GM19463 (cell line): ENCODE data around the gene KHK.

Experiments used
- ATAC-seq: cut with Tn5 transposase; IDR thresholded peaks from one replicate; pipeline ENCODE4 v1.9.1; 2021; ENCODE audit warnings: mild to moderate bottlenecking, moderate library complexity; ENCODE audit not compliant: unreplicated experiment

Gene KHK

GRCh38 chr2:27086724-27087593 lies at the start of gene KHK:
Gene KHK, plus strand, starts transcription at chr2:27086772. Its CDS starts 488 bp downstream, at chr2:27087260.
- ATAC-seq = peak; percentile 5

GRCh38 chr2:27038012-27038411 lies 48.6 kb upstream of the KHK start:
- no peak for ATAC-seq

- no peak for ATAC-seq
Observed at GRCh38 chr2:27038631-27039339, 47.8 kb upstream of the KHK start.

GRCh38 chr2:27039426-27039825 lies 47.1 kb upstream of the KHK start:
- ATAC-seq = no peak

- ATAC-seq = no peak
Observed at GRCh38 chr2:27039871-27040270, 46.7 kb upstream of the KHK start.

- no peak for ATAC-seq
Observed at GRCh38 chr2:27040282-27040681, 46.3 kb upstream of the KHK start.

- no peak for ATAC-seq
Observed at GRCh38 chr2:27041752-27042151, 44.8 kb upstream of the KHK start.

GRCh38 chr2:27042159-27042661 lies 44.4 kb upstream of the KHK start:
- peak; percentile 39 for ATAC-seq

GRCh38 chr2:27042985-27043634 lies 43.5 kb upstream of the KHK start:
- ATAC-seq = no peak

DNA sequence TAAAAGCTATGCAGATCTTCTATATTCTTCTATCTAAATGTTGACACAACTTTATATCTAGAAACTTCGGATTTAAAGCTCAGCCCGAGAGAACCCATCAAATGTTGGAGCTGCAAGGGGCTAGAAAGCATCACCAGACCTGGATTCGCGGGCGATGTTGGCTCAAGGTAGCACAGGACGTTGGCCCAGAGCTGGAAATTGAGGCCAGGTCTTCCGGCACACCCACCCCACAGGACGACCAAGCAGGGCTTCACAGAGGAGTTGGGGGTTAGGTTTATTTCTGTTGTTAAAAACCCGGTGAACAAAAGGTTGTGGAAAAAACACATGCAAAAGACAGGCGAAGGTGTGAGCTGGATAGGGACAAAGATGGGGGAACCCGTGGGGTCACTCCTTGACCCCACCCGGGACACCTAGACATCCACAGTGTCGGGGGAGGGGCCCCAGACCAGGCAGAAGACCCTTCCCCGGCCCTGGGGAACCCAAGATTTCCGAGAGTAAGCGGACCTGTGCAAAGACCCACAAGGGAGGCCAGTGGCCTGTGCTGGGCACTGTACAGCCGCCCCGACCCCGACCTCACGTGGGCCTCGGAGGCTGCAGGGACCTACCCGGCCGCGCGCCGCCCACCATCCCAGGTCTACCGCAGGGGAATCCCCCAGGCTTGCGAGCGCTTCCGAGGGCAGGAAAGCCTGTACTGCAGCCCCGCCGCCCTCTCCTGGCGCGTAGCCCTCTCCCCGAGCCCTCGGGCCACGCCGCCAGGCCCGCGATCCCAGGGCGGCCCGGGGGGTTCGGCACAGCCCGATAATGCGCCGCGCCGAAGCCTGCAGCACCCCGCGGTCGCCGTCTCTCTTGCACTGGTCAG lies 36.9 kb upstream of the KHK start:
- ATAC-seq = no peak

DNA sequence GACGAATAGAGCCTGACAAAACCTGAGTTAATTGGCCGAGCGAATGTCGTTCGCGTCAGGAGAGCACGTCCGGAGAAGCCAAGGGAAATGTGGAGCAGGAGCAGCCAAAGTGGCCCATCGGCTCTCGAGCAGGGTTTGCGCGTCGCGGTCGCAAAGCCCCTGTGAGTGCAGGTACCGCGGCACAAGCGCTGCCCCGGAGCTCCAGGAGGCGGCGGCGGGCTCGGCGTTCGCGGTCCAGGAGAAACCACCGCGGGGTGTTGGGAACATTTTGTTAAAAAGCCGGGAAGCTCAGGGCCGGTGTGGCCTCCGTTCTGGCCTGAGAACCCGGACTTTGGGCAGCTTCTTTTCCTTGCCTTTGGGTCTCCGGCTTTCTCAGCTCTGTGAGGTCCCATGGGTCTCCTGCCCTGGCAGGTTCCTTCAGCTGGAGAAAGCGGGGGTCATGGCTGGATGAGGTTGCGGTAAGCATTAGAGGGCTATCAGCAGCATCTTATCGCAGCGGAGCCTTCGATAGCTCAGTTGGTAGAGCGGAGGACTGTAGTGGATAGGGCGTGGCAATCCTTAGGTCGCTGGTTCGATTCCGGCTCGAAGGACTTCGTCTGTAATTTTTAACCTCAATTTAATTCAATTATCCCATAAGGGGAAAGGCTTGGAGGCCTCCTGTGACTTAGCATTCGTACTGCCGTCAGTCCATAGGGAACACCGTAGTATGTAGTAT lies 36.1 kb upstream of the KHK start:
- peak; percentile 46 for ATAC-seq

DNA sequence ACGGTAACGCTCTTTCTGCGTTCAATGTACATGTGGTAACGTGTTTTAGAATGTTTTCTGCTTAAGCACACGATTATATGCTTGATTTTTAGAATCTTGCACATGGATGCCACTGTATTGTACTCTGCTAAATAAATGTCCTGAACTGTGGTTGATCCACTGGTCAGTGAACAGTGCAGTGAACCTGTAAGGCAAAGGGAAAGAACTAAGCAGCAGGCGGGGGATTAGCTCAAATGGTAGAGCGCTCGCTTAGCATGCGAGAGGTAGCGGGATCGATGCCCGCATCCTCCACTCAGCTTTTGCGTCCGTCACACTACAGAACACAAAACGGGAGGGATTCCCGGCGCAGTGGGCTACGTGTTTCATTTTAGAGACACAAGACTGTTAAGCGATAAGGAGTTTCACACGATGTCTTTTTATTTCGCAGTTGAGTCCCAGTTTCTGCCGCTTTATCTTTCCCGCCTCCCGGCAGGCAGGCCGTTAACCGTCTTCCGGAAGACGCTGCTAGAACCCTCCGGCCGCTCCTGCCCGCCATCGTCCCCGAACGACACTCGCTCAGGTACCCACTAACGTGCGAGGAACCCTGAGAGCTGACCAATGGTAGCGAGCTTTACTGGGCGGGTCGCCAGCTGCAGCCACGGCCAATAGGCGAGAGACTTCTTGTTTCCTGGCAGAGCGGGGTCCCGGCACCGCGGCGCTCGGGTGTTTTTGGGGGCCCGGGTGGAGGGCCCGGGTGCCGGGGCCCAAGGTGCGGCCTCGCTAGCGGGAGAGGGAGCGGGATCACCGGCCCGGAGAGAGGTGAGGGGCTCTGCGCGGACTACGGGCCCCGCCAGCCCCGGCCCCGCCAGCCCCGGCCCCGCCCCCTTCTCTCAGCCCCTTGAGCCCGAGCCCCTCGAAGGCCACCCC lies 35.3 kb upstream of the KHK start, which contains the start of gene AGBL5:
Gene AGBL5, plus strand, starts transcription at position 673 of the 906 bp plus-strand sequence. CDS start 1,291 bp downstream, outside the sequence.
- peak; percentile 66 for ATAC-seq

GRCh38 chr2:27051902-27052645 lies 34.5 kb upstream of the KHK start:
- no peak for ATAC-seq

DNA sequence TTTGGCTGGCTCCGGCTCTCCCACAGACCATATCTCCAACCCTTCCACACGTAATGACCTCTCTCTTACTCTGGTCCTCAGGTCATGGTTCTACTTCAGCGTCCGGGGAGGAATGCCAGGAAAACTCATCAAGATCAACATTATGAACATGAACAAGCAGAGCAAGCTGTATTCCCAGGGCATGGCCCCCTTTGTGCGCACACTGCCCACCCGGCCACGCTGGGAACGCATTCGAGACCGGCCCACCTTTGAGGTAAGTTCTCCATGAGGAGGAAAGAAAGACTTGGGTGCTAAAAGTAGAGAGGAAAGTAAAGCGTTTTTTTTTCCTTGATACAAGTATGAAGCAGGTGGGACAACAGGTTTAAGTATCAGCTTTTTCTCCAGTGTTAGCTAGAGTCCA lies 33.3 kb upstream of the KHK start:
- ATAC-seq = no peak

- ATAC-seq = no peak
Observed at GRCh38 chr2:27053776-27054175, 32.8 kb upstream of the KHK start.

DNA sequence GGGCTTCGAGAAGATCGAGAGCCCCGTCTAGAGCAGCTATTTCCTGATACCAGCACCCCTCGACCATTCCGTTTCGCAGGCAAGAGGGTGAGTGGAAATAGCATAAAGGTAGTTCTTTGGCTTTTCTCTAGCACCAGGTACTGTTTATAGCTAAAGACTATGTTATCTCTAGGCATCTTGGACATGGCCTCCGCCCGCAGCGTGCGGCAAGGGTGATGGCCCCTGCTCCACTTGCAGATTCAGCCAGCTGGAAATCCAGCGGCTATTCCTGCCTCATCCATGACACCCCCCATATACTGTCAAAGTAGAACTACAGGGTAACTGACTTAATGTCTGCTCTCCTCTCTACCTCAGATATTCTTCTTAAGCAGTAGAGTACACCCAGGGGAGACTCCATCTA lies 31.9 kb upstream of the KHK start:
- ATAC-seq = no peak

- no peak for ATAC-seq
Observed at GRCh38 chr2:27057184-27057583, 29.4 kb upstream of the KHK start.

DNA sequence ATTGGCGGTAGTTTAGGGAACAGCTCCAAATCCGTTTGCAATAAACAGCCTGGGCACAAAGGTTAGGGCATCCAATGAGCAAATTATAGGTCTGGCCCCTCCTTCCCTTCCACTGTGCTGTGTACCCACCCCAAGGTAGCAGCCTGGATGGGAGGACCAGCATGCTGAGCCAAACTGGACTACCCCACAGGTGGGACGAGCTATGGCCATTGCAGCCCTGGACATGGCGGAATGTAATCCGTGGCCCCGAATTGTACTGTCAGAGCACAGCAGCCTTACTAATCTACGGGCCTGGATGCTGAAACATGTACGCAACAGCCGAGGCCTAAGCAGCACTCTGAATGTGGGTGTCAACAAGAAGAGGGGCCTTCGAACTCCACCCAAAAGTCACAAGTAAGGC lies 28.4 kb upstream of the KHK start:
- no peak for ATAC-seq
